Tibial nerve (tissue), 4 donors: ENCODE data around the gene MAP4K4.

Experiments used
- EP300 ChIP-seq, 2 donors: sonication (generic); formaldehyde crosslinking; IDR thresholded peaks; one replicate each; pipeline ENCODE4 v1.6.1; 2017; ENCODE audit warnings: antibody characterized with exemption in 2 of 2, mild to moderate bottlenecking in 1 of 2
- POLR2A ChIP-seq, 2 donors: fragments of 450-650 bp; IDR thresholded peaks; one replicate each; pipeline ENCODE4 v1.6.1; 2017; ENCODE audit warnings: antibody characterized with exemption in 2 of 2, mild to moderate bottlenecking in 2 of 2, moderate library complexity in 2 of 2
- TF ChIP-seq, protein P1 (sequence below), 5 experiments: fragments of 200-600 bp in 3 of 5; fragments of 450-650 bp in 2 of 5; sonication (generic) in 3 of 5; IDR thresholded peaks; one replicate each; pipeline ENCODE4 v1.5.1; 2016 to 2019; ENCODE audit warnings: antibody characterized with exemption in 5 of 5, mild to moderate bottlenecking in 3 of 5, moderate library complexity in 2 of 5

DNA sequence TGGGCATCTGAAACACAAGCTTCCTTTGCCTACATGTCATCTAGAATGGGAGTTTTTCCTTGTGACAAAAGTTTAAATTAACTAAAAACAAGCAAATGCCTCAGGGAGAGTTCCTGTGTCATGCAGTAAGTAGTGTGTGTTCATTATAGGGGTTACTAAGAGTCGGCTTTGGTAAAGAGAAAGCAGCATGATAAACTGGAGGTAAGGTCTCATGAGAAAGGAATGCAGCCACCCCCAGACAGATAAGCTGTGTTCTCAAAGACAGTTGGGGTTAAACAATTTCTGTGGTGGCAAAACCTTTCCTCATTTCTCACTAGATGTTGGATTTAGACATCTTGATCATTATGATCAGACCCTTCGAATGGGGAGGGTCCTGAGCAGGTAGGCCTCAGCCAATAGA is 129.7 kb downstream of the MAP4K4 start:
- TF ChIP-seq, protein P1, sequence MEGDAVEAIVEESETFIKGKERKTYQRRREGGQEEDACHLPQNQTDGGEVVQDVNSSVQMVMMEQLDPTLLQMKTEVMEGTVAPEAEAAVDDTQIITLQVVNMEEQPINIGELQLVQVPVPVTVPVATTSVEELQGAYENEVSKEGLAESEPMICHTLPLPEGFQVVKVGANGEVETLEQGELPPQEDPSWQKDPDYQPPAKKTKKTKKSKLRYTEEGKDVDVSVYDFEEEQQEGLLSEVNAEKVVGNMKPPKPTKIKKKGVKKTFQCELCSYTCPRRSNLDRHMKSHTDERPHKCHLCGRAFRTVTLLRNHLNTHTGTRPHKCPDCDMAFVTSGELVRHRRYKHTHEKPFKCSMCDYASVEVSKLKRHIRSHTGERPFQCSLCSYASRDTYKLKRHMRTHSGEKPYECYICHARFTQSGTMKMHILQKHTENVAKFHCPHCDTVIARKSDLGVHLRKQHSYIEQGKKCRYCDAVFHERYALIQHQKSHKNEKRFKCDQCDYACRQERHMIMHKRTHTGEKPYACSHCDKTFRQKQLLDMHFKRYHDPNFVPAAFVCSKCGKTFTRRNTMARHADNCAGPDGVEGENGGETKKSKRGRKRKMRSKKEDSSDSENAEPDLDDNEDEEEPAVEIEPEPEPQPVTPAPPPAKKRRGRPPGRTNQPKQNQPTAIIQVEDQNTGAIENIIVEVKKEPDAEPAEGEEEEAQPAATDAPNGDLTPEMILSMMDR (IDR thresholded peaks at IDR 0.05), result no peak
- no peak for TF ChIP-seq POLR2A (IDR thresholded peaks at IDR 0.05)
- no peak for TF ChIP-seq EP300 (IDR thresholded peaks at IDR 0.05)
